GM12892 (cell line): ENCODE data around the gene MSL2.

ENCODE experiments used
- POLR2A ChIP-seq: IDR thresholded peaks from 2 replicates; pipeline ENCODE4 v1.6.1; 2011; ENCODE audit warnings: low read depth, low read length, control low read depth
- TAF1 ChIP-seq: IDR thresholded peaks from 2 replicates; pipeline ENCODE4 v1.6.1; 2011; ENCODE audit warnings: low read depth, mild to moderate bottlenecking, control low read depth, low read length, borderline replicate concordance

GRCh38 chr3:136105044-136105443 is 91.1 kb downstream of the MSL2 start:
- TF ChIP-seq POLR2A: no peak
- no peak for TF ChIP-seq TAF1
